B cell (primary cell): ENCODE results near the gene FOXJ1.

Experiments
- CTCF ChIP-seq: fragments of 200-600 bp; IDR thresholded peaks from one replicate; pipeline ENCODE4 v1.8.0; 2022; ENCODE audit warnings: antibody characterized with exemption, mild to moderate bottlenecking
- EZH2 ChIP-seq: IDR thresholded peaks from 2 replicates; pipeline ENCODE4 v1.6.1; 2012; ENCODE audit warnings: borderline replicate concordance, low read depth, mild to moderate bottlenecking, moderate library complexity, low read length; ENCODE audit not compliant: insufficient read depth, poor library complexity, severe bottlenecking

GRCh38 chr17:76104896-76105231, 36.2 kb downstream of the FOXJ1 start:
- TF ChIP-seq CTCF (no peak), EZH2 (no peak)
